Fibroblast of the aortic adventitia (primary cell): ENCODE results near the gene BRME1. TPM values are rescaled to one million over a fixed set of nuclear protein-coding genes. Genes with fewer than 3 reads are reported as not detected.
A peak's percentile ranks its signal among the peaks of the same experiment; 100 is the strongest.
"Not testable (repeated sequence)": the region's sequence is repeated elsewhere in the genome, so short reads cannot be mapped to it uniquely, and the experiment has no call there.

ENCODE experiments used
- DNase-seq: peaks from one replicate; pipeline ENCODE4 v3.0.0-alpha.2; 2010; ENCODE audit warnings: low read depth
- H3K4me3 ChIP-seq: 2 replicates; pipeline ENCODE4 v1.5.1; 2011; ENCODE audit warnings: low read depth, mild to moderate bottlenecking, control low read depth, low read length, moderate library complexity
- total RNA-seq: library from RNA; depleted of rRNA; stranded (reverse); fragments of >200 nt; gene quantifications from 2 replicates; pipeline ENCODE4 v1.2.3, GENCODE V29; 2012; ENCODE audit warnings: low replicate concordance
- TF ChIP-seq, protein P1 (sequence below): IDR thresholded peaks from 2 replicates; pipeline ENCODE4 v1.5.1; 2011; ENCODE audit warnings: mild to moderate bottlenecking, low read length, control low read depth, inconsistent platforms; ENCODE audit not compliant: insufficient read depth

BRME1 gene
- total RNA-seq, 1 donor: 1.8 TPM

GRCh38 chr19:13926715-13927114 lies 20.8 kb upstream of the BRME1 start:
- H3K4me3 ChIP-seq: no peak overlapping the region
- TF ChIP-seq, protein P1, sequence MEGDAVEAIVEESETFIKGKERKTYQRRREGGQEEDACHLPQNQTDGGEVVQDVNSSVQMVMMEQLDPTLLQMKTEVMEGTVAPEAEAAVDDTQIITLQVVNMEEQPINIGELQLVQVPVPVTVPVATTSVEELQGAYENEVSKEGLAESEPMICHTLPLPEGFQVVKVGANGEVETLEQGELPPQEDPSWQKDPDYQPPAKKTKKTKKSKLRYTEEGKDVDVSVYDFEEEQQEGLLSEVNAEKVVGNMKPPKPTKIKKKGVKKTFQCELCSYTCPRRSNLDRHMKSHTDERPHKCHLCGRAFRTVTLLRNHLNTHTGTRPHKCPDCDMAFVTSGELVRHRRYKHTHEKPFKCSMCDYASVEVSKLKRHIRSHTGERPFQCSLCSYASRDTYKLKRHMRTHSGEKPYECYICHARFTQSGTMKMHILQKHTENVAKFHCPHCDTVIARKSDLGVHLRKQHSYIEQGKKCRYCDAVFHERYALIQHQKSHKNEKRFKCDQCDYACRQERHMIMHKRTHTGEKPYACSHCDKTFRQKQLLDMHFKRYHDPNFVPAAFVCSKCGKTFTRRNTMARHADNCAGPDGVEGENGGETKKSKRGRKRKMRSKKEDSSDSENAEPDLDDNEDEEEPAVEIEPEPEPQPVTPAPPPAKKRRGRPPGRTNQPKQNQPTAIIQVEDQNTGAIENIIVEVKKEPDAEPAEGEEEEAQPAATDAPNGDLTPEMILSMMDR: no peak
- no peak for DNase-seq

DNA sequence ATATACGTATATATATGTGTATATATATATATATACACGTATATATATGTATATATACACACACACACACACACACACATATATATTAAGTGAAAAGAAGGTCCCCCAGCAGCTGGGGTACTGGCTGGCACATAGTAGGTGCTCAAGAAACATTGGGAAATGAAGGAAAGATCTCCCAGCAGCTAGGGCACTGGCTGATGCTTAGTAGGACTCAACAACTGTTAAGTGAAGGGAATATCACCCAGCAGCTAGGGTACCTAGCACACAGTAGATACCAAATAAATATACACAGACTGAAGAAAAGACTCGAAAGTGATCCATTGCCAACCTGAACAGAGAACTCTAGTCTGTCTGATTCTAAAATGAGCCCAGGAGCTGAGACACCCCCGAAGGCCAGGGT lies 20.1 kb upstream of the BRME1 start:
- TF ChIP-seq, protein P1: no peak
- no peak for DNase-seq
- H3K4me3 ChIP-seq: no peak overlapping the region

DNA sequence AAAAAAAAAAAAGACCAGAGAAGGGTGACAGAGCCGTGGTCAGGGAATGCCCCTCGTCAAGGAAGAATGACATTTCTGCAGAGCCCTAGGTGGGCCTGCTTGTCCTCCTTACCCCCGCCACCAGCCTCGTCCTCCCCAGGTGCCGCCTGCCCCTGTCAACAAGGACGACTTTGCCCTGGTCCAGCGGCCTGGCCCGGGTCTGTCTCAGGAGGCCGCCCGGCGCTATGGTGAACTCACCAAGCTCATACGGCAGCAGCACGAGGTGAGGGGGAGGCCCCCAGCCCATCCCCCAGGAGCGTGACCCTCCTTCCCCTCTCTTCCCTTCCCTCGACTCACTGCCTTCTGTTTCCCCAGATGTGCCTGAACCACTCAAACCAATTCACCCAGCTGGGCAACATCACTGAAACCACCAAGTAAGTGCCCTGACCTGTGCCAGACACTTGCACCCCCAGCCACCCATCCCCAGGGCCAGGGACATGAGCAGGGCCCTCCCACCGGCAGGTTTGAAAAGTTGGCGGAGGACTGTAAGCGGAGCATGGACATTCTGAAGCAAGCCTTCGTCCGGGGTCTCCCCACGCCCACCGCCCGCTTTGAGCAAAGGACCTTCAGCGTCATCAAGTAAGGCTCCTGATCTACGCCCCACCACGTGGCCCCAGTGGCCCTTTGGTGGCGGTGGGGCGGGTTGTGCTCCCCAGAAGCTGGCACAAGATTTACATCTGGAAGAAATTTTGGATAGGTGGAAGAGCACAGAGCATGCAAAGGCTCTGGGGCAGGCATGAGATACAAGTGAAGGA lies 17.5 kb upstream of the BRME1 start:
- H3K4me3 ChIP-seq: no peak overlapping the region
- TF ChIP-seq, protein P1: no peak
- DNase-seq: no peak

DNA sequence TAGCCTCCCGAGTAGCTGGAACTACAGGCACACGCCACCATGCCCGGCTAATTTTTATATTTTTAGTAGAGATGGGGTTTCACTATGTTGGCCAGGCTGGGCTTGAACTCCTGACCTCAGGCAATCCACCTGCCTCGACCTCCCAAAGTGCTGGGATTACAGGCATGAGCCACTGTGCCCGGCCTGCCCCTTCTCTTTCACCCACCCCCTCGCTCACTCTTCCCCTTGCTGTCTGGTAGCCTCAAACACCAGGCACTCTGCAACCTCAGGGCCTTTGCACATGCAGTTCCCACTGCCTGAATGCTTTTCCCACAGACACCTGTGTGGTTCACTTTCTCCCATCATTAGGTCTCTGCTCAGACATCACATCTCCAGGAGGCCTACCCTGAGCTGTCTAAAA lies 16.2 kb upstream of the BRME1 start:
- DNase-seq: not testable (repeated sequence)

GRCh38 chr19:13920940-13921747 lies 15.2 kb upstream of the BRME1 start:
- TF ChIP-seq, protein P1: no peak
- DNase-seq: peak; percentile 38
- no peak overlapping the region for H3K4me3 ChIP-seq

More for the DNA sequence above, 16.2 kb upstream of the BRME1 start:
- H3K4me3 ChIP-seq: not testable (repeated sequence)

- DNase-seq: no peak
- no peak overlapping the region for H3K4me3 ChIP-seq
- TF ChIP-seq, protein P1: no peak
These were observed 14.6 kb upstream of the BRME1 start for GRCh38 chr19:13920524-13920923.

DNA sequence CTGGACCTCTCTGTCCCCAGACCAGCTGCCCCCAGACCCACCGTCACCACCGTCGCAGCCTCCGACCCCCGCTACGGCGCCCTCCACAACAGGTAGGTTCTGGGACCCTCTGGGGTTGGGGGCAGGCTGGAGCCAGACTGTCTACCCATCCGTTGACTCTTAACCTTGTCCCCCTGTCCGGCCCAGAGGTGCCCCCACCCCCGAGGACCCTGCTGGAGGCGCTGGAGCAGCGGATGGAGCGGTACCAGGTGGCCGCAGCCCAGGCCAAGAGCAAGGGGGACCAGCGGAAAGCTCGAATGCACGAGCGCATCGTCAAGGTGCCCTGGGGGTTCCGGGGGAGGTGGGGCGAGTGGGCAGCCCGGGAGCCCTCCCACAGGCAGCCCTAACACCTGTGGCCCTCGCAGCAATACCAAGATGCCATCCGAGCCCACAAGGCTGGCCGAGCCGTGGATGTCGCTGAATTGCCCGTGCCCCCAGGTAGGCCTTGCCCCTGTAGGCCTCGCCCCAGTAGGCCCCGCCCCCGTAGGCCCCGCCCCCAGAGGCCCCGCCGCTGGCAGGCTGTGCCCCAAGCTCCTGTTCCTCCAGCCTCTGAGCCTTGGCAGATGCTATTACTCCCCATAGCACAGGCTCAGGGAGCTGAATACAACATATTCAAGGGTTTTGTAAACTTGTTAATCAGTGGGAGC lies 13.0 kb upstream of the BRME1 start:
- no peak overlapping the region for H3K4me3 ChIP-seq
- TF ChIP-seq, protein P1: no peak
- DNase-seq: no peak
